Transverse colon (tissue), 4 donors: ENCODE data around the gene TMOD1. TPM values are rescaled to one million over a fixed set of nuclear protein-coding genes. Genes with fewer than 3 reads are reported as not detected.

Experiments
- DNase-seq: peaks from one replicate; pipeline ENCODE4 v3.0.0-alpha.2; 2019
- H3K27ac ChIP-seq, 4 donors: fragments of 200-600 bp; sonication (generic); 2 replicates each; pipeline ENCODE4 v1.5.1; 2016 to 2018; ENCODE audit warnings: inconsistent platforms in 4 of 4
- H3K27me3 ChIP-seq: fragments of 200-600 bp; sonication (generic); 2 replicates; pipeline ENCODE4 v1.5.1; 2017; ENCODE audit warnings: inconsistent platforms
- H3K36me3 ChIP-seq, 4 donors: fragments of 200-600 bp; sonication (generic); 2 replicates each; pipeline ENCODE4 v1.5.1; 2017 to 2019; ENCODE audit warnings: inconsistent platforms in 4 of 4
- H3K4me1 ChIP-seq, 4 donors: fragments of 200-600 bp; sonication (generic); 2 replicates each; pipeline ENCODE4 v1.5.1; 2017 to 2020; ENCODE audit warnings: inconsistent platforms in 4 of 4
- H3K4me3 ChIP-seq, 4 donors: fragments of 200-600 bp; sonication (generic); 1 replicate in 1 of 4; 2 replicates in 3 of 4; pipeline versions ENCODE4 v1.5.1 to v1.6.1; 2017 to 2019; ENCODE audit warnings: inconsistent platforms in 4 of 4
- H3K9me3 ChIP-seq, 2 donors: fragments of 200-600 bp; sonication (generic); 2 replicates each; pipeline ENCODE4 v1.5.1; 2017 to 2019; ENCODE audit warnings: inconsistent platforms in 2 of 2
- EP300 ChIP-seq: sonication (generic); formaldehyde crosslinking; IDR thresholded peaks from one replicate; pipeline ENCODE4 v1.6.1; 2017; ENCODE audit warnings: antibody characterized with exemption, low read depth
- POLR2A ChIP-seq: fragments of 450-650 bp; IDR thresholded peaks from one replicate; pipeline ENCODE4 v1.6.1; 2016; ENCODE audit warnings: antibody characterized with exemption, mild to moderate bottlenecking, moderate library complexity
- POLR2AphosphoS5 ChIP-seq, 3 donors: sonication (generic); formaldehyde crosslinking; IDR thresholded peaks; one replicate each; pipeline ENCODE4 v1.6.1; 2016; ENCODE audit warnings: antibody characterized with exemption in 3 of 3
- WGBS, 2 donors: methylation state at CpG; one replicate each; pipeline ENCODE4 v1.1.5; 2018; ENCODE audit warnings: low coverage in 1 of 2; 5-methylcytosine and 5-hydroxymethylcytosine counted together
- in situ Hi-C, 4 donors: fragments of 200-750 bp; cut with MboI; loops; one replicate each; pipeline versions ENCODE4 v1.15.0 to v1.15.1; 2017; ENCODE audit warnings: low sequenced_read_pairs in 3 of 4, low pct_ligation_motif_present in 1 of 4, low pct_unique_long_range_greater_than_20kb in 1 of 4
- intact Hi-C: fragments of 100-400 bp; cut with DNase I; formaldehyde crosslinking; loops from one replicate; pipeline ENCODE4 v1.15.1; 2023; ENCODE audit warnings: low total_unique reads
- total RNA-seq, 4 donors: library from RNA; depleted of rRNA; stranded (reverse); fragments of >200 nt; gene quantifications; one replicate each; pipeline ENCODE4 v1.1.0, GENCODE V29; 2016
- TF ChIP-seq, protein P1 (sequence below), 5 experiments: fragments of 200-600 bp in 3 of 5; fragments of 450-650 bp in 2 of 5; sonication (generic) in 3 of 5; IDR thresholded peaks; 1 replicate in 2 of 5; 2 replicates in 3 of 5; pipeline ENCODE4 v1.5.1; 2016 to 2017; ENCODE audit warnings: antibody characterized with exemption in 5 of 5, inconsistent platforms in 3 of 5, mild to moderate bottlenecking in 2 of 5, moderate library complexity in 1 of 5

Gene TMOD1
- total RNA-seq, 4 donors from 2014 or later: 4.2 to 11.6 (median 7.1) TPM

DNA sequence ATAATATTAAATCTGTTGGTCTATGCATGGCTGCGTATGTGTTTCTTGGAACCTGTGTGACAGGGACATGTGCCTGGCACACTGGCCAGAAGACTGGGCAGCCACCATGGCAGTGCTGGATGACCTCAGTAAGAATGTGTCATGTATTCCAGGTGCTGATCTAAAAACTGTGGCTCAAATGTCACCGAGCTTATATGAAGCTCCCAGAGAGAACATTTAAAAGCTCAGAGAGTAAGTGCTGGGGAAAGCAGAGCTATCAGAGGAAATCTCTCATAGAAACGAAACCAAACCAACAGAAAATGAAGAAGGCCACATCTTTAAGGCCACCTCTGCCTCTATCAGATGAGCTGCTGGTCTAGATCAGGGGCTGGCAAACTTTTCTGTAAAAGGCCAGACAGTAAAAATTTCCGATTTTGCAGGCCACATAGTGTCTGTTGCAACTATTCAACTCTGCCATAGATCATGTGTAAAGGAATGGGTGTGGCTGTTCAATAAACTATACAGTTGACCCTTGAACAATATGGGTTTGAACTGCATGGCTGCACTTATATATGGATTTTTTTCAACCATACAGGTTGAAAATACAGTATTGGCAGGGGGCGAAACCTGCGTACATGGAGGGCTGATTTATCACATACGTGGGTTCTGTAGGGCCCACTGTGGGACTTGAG is 99.9 kb downstream of the TMOD1 start:
- TF ChIP-seq POLR2AphosphoS5 (IDR thresholded peaks at IDR 0.05) (no peak), POLR2A (no peak), EP300 (no peak)
- TF ChIP-seq, protein P1, sequence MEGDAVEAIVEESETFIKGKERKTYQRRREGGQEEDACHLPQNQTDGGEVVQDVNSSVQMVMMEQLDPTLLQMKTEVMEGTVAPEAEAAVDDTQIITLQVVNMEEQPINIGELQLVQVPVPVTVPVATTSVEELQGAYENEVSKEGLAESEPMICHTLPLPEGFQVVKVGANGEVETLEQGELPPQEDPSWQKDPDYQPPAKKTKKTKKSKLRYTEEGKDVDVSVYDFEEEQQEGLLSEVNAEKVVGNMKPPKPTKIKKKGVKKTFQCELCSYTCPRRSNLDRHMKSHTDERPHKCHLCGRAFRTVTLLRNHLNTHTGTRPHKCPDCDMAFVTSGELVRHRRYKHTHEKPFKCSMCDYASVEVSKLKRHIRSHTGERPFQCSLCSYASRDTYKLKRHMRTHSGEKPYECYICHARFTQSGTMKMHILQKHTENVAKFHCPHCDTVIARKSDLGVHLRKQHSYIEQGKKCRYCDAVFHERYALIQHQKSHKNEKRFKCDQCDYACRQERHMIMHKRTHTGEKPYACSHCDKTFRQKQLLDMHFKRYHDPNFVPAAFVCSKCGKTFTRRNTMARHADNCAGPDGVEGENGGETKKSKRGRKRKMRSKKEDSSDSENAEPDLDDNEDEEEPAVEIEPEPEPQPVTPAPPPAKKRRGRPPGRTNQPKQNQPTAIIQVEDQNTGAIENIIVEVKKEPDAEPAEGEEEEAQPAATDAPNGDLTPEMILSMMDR (IDR thresholded peaks at IDR 0.05): no peak
- H3K4me1 ChIP-seq: peaks cover 3 to 23% (median 14%) of the 10 kb centered on the region in 4 donors
- 40 to 85% methylated on average over 2 to 7 of the region's 7 CpGs for WGBS, 2 donors
- H3K36me3 ChIP-seq: peaks cover 0 to 42% (median 9%) of the 10 kb centered on the region in 4 donors
- intact Hi-C loops (no loop called here), in situ Hi-C loops (loop anchor here in 3 of 4 donors (5.0 to 25.0 kb wide), 4 partner anchors 111 to 739 kb away; partner anchors contain the start of gene ZNF782 (in 3 of the 3))
- no peak overlapping the region for H3K4me3 ChIP-seq
- H3K27ac ChIP-seq: peak overlapping the region; percentile 2 to 70 (median 50)
- H3K9me3 ChIP-seq: no peaks in the 10 kb centered on the region
- H3K27me3 ChIP-seq: no peaks in the 10 kb centered on the region
- DNase-seq: no peak

DNA sequence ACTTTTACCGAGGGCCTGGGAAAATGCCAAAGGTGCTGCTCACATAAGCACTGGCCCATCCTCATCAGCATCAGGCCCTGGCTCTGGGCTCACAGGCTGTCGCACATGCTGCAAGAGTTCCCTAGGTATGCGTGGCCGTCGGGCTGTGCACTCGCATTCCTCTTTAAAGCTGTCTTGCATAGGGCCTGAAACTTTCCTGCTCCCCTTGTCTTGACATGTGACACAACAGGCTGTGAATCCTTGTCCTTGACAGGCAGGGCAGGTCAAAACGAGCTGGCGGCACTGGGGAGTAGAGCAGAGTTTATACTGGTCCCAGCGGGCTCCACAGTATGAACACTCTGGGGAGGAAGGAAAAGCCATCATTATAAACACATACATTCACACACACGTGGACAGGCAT is 101.0 kb downstream of the TMOD1 start:
- intact Hi-C loops: no loop called here

DNA sequence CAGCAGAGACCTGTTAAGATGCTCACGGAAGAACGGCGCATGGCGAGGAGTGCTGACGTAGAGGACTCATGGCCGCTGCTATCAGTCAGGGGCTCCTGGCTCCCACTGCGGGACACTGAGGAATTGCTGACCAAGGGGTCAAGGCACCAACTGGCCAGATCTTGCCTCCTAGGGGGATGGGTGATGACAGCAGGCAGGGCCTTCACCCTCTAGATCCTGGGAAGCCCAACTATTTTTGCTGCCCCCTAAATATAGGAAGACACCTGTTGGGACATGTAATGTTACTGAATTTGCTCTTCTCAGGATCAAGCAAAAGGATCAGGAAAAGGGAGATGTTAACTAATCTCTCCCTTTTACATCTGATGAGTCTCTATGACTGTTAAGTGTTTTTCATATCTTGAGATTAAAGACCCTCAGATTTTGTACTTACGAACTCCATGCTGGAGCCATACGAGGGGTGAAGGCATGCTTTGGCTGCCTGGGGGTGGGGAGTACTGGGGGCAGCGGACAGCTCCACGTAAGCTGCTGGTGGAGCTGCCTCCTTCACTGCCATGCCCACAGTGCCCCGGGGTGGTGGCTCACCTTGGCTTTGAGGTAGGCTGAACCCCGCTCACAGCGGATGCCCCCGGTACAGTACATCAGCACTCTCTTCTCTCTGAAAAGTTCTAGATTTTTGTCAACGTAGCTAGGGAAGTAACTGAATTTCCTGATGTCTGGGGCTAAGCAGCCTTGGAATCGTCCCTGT is 103.6 kb downstream of the TMOD1 start:
- Histone ChIP-seq H3K9me3 (no peaks in the 10 kb centered on the region), H3K36me3 (peaks cover 0 to 41% (median 9%) of the 10 kb centered on the region in 4 donors), H3K4me1 (peaks cover 0 to 12% (median 9%) of the 10 kb centered on the region in 4 donors), H3K27me3 (no peaks in the 10 kb centered on the region), H3K27ac (no peak overlapping the region), H3K4me3 (no peak overlapping the region)
- in situ Hi-C loops (loop anchor here in 3 of 4 donors (5.0 to 25.0 kb wide), 4 partner anchors 107 to 743 kb away; partner anchors contain the start of gene ZNF782 (in 3 of the 3)), intact Hi-C loops (no loop called here)
- 97 to 100% methylated on average over 4 to 17 of the region's 17 CpGs for WGBS, 2 donors
- no peak for DNase-seq
- no peak for TF ChIP-seq POLR2A
- TF ChIP-seq, protein P1 (IDR thresholded peaks at IDR 0.05): no peak
- TF ChIP-seq EP300: no peak
- TF ChIP-seq POLR2AphosphoS5 (IDR thresholded peaks at IDR 0.05): no peak

More for the DNA sequence above, 101.0 kb downstream of the TMOD1 start:
- TF ChIP-seq, protein P1 (IDR thresholded peaks at IDR 0.05): no peak
- TF ChIP-seq POLR2AphosphoS5 (IDR thresholded peaks at IDR 0.05) (no peak), POLR2A (no peak), EP300 (no peak)
- WGBS, 2 donors: 92% methylated on average over 10 of the region's 10 CpGs; no CpG with 5 or more reads in 1 of the 2 donors
- Histone ChIP-seq H3K27me3 (no peaks in the 10 kb centered on the region), H3K27ac (peak overlapping the region in 2 of 4 donors; percentile 41 to 70), H3K9me3 (no peaks in the 10 kb centered on the region), H3K4me1 (peaks cover 3 to 23% (median 12%) of the 10 kb centered on the region in 4 donors), H3K36me3 (peaks cover 0 to 42% (median 9%) of the 10 kb centered on the region in 4 donors), H3K4me3 (no peak overlapping the region)
- no peak for DNase-seq
- in situ Hi-C loops: loop anchor here in 3 of 4 donors (5.0 to 25.0 kb wide), 4 partner anchors 110 to 740 kb away; partner anchors contain the start of gene ZNF782 (in 3 of the 3)

DNA sequence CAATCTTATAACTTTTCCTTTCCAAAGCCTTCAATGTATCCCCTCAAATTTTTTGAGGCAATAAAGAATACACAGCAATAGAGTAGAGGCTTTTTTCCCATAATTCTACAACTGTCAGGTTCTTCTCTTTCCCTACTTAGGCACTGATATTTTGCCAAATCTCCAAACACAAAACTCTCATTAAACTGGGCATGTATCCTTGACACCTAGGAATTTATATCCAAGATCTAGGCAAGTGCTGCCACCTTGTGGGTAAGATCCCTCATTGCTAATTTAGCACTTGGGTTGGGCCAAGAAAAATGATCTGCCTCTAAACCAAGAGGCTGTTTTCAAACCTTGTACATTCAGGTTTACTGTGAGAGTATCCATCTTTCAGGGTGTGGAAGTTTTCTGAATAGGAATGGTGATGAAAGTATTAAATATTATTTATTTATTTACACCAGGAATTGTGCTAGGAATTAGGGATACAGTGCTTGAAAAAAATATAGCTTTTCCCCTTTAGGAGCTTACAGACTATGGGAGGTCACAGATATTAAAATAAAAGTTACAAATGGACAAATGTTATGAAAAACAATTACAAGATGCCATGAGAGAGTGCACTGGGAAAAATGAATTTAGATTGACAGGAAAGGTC is 114.1 kb downstream of the TMOD1 start:
- intact Hi-C loops: loop anchor here (5.0 kb wide), 1 partner anchor 148 kb away; no protein-coding TSS in a partner anchor
- in situ Hi-C loops: loop anchor here (10.0 to 25.0 kb wide), 3 partner anchors 97 to 753 kb away; partner anchors contain the start of gene ZNF782 (in 3 of the 4)

More for the DNA sequence above, 114.1 kb downstream of the TMOD1 start:
- no peak overlapping the region for H3K27ac ChIP-seq
- peaks cover 0 to 10% (median 1%) of the 10 kb centered on the region in 4 donors for H3K4me1 ChIP-seq
- no peaks in the 10 kb centered on the region for H3K9me3 ChIP-seq
- H3K36me3 ChIP-seq: peaks cover 0 to 11% (median 6%) of the 10 kb centered on the region in 4 donors
- TF ChIP-seq POLR2AphosphoS5 (IDR thresholded peaks at IDR 0.05): peak in 1 of 3 donors; percentile 17
- TF ChIP-seq POLR2A: no peak
- TF ChIP-seq, protein P1 (IDR thresholded peaks at IDR 0.05): peak; percentile 81 to 88 (median 82)
- no peak for TF ChIP-seq EP300
- no peak overlapping the region for H3K4me3 ChIP-seq
- peak; percentile 70 for DNase-seq
- H3K27me3 ChIP-seq: no peaks in the 10 kb centered on the region
